ENCODE measurements around the gene BEX2. TPM values are rescaled to one million over a fixed set of nuclear protein-coding genes. Genes with fewer than 3 reads are reported as not detected.

Gene BEX2
- polyA plus RNA-seq, 3 donors, result 0.22 to 0.75 (median 0.66) TPM

DNA sequence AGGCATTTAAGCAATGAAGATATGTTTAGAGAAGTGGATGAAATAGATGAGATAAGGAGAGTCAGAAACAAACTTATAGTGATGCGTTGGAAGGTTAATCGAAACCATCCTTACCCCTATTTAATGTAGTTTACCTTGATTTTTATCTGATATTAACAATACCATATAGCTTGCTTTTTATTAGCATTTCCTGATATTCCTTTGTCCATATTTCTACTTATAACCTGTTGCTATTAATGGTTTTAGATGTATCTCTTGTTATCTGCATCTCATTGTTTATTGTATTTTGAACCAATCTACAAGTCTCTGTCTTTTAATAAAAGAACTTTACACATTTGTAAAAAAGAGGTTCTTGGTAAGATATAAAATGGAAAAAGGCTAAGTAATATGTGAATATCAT, 47.1 kb upstream of the BEX2 start:
- Histone ChIP-seq H3K9ac (ENCODE audit: insufficient read depth, low read length, poor library complexity, severe bottlenecking) (no peak overlapping the region), H3K4me2 (replicated peaks; ENCODE audit: extremely low read depth, low read length, poor library complexity, severe bottlenecking) (no peak overlapping the region), H2AFZ (ENCODE audit: insufficient read depth, low read depth, low read length, poor library complexity, severe bottlenecking) (no peak overlapping the region), H3K79me2 (ENCODE audit: insufficient read depth, low read length) (no peaks in the 10 kb centered on the region), H3K36me3 (replicated peaks in 1 of 2; ENCODE audit: control insufficient read depth in 1 of 2, insufficient read depth in 2 of 2, low read length in 2 of 2) (no peaks in the 10 kb centered on the region), H3K4me1 (ENCODE audit: control insufficient read depth in 1 of 2, insufficient read depth in 2 of 2, low read length in 2 of 2) (peaks cover 6% of the 10 kb centered on the region in 2 donors), H3K4me3 (replicated peaks in 1 of 3; ENCODE audit: low read depth in 2 of 3, low read length in 3 of 3) (no peak overlapping the region), H3K9me3 (replicated peaks in 1 of 2; ENCODE audit: control insufficient read depth in 1 of 2, insufficient read depth in 1 of 2, low read length in 2 of 2) (no peaks in the 10 kb centered on the region), H4K20me1 (ENCODE audit: insufficient read depth, low read length) (no peaks in the 10 kb centered on the region), H3K27me3 (ENCODE audit: control insufficient read depth in 2 of 2, insufficient read depth in 2 of 2, low read length in 2 of 2) (no peaks in the 10 kb centered on the region), H3K27ac (ENCODE audit: low read depth in 1 of 2, low read length in 2 of 2) (no peak overlapping the region)
- H3K36me3 Mint-ChIP-seq, result no peaks in the 10 kb centered on the region
- no peak for TF ChIP-seq CTCF (IDR thresholded peaks at IDR 0.05)
- H3K4me1 Mint-ChIP-seq, result peaks cover 17% of the 10 kb centered on the region
- H3K27ac Mint-ChIP-seq, result no peak overlapping the region
- H3K9me3 Mint-ChIP-seq, result peaks cover 0 to 1% (median 0%) of the 10 kb centered on the region in 7 donors
- H3K27me3 Mint-ChIP-seq (ENCODE audit: low read depth in 3 of 3), result peaks cover 0 to 7% (median 0%) of the 10 kb centered on the region in 3 donors
- WGBS (ENCODE audit: insufficient coverage), result no CpG with 5 or more reads among the region's 2 CpGs
- intact Hi-C loops (cut with micrococcal nuclease), result no loop called here
- H3K4me3 Mint-ChIP-seq, result no peak overlapping the region
- no peak for DNase-seq

- no peaks in the 10 kb centered on the region for H3K79me2 ChIP-seq (ENCODE audit: insufficient read depth, low read length)
- peak overlapping the region; percentile 87 to 93 for H3K4me3 Mint-ChIP-seq
- H3K27ac ChIP-seq (ENCODE audit: low read depth in 1 of 2, low read length in 2 of 2), result peak overlapping the region in 1 of 2 donors; percentile 48
- H3K4me1 ChIP-seq (ENCODE audit: control insufficient read depth in 1 of 2, insufficient read depth in 2 of 2, low read length in 2 of 2), result peaks cover 6% of the 10 kb centered on the region in 2 donors
- H4K20me1 ChIP-seq (ENCODE audit: insufficient read depth, low read length), result no peaks in the 10 kb centered on the region
- H3K4me1 Mint-ChIP-seq, result peaks cover 17% of the 10 kb centered on the region
- peak overlapping the region; percentile 65 to 83 (median 70) for H3K4me3 ChIP-seq (replicated peaks in 1 of 3; ENCODE audit: low read depth in 2 of 3, low read length in 3 of 3)
- H3K9ac ChIP-seq (ENCODE audit: insufficient read depth, low read length, poor library complexity, severe bottlenecking), result peak overlapping the region; percentile 54
- H3K9me3 Mint-ChIP-seq, result peaks cover 0 to 1% (median 0%) of the 10 kb centered on the region in 7 donors
- peak overlapping the region; percentile 89 for H3K4me2 ChIP-seq (replicated peaks; ENCODE audit: extremely low read depth, low read length, poor library complexity, severe bottlenecking)
- TF ChIP-seq CTCF (IDR thresholded peaks at IDR 0.05), result no peak
- peaks cover 0 to 7% (median 0%) of the 10 kb centered on the region in 3 donors for H3K27me3 Mint-ChIP-seq (ENCODE audit: low read depth in 3 of 3)
- no peaks in the 10 kb centered on the region for H3K36me3 Mint-ChIP-seq
- intact Hi-C loops (cut with micrococcal nuclease), result no loop called here
- no peaks in the 10 kb centered on the region for H3K36me3 ChIP-seq (replicated peaks in 1 of 2; ENCODE audit: control insufficient read depth in 1 of 2, insufficient read depth in 2 of 2, low read length in 2 of 2)
- WGBS (ENCODE audit: insufficient coverage), result no CpG with 5 or more reads among the region's 13 CpGs
- no peak for DNase-seq
- H2AFZ ChIP-seq (ENCODE audit: insufficient read depth, low read depth, low read length, poor library complexity, severe bottlenecking), result peak overlapping the region; percentile 87
- peak overlapping the region in 2 of 7 donors; percentile 16 to 83 for H3K27ac Mint-ChIP-seq
- no peaks in the 10 kb centered on the region for H3K9me3 ChIP-seq (replicated peaks in 1 of 2; ENCODE audit: control insufficient read depth in 1 of 2, insufficient read depth in 1 of 2, low read length in 2 of 2)
- no peaks in the 10 kb centered on the region for H3K27me3 ChIP-seq (ENCODE audit: control insufficient read depth in 2 of 2, insufficient read depth in 2 of 2, low read length in 2 of 2)
Measured at GRCh38 chrX:103356858-103357257, 46.1 kb upstream of the BEX2 start.

Measured in CD14-positive monocyte (primary cell).